Skeletal muscle satellite cell (primary cell): ENCODE measurements around the gene NXPH1.

Source experiments
- H3K27me3 ChIP-seq: 2 replicates; pipeline ENCODE4 v1.7.0; 2013; ENCODE audit warnings: low read length; ENCODE audit not compliant: control insufficient read depth, insufficient read depth
- H3K36me3 ChIP-seq: 2 replicates; pipeline ENCODE4 v1.7.0; 2013; ENCODE audit warnings: mild to moderate bottlenecking, control low read depth, low read length; ENCODE audit not compliant: insufficient read depth
- H3K4me1 ChIP-seq: 2 replicates; pipeline ENCODE4 v1.7.0; 2013; ENCODE audit warnings: low read length; ENCODE audit not compliant: control insufficient read depth, insufficient read depth
- H3K4me2 ChIP-seq: 2 replicates; pipeline ENCODE4 v1.7.0; 2013; ENCODE audit warnings: mild to moderate bottlenecking, low read length
- H3K4me3 ChIP-seq: 2 replicates; pipeline ENCODE4 v1.7.0; 2013; ENCODE audit warnings: low read length
- H3K9ac ChIP-seq: 2 replicates; pipeline ENCODE4 v1.7.0; 2013; ENCODE audit warnings: mild to moderate bottlenecking, low read depth, low read length, moderate library complexity
- H3K9me3 ChIP-seq: replicated peaks from 2 replicates; pipeline ENCODE4 v1.7.0; 2013; ENCODE audit warnings: mild to moderate bottlenecking, control low read depth, low read length

Gene NXPH1

GRCh38 chr7:8742837-8743236 lies 309.4 kb downstream of the NXPH1 start:
- Histone ChIP-seq H3K9ac (no peak overlapping the region), H3K4me2 (no peak overlapping the region), H3K4me3 (no peak overlapping the region), H3K4me1 (no peaks in the 10 kb centered on the region), H3K27me3 (no peaks in the 10 kb centered on the region), H3K36me3 (no peaks in the 10 kb centered on the region), H3K9me3 (no peaks in the 10 kb centered on the region)

- no peaks in the 10 kb centered on the region for H3K4me1 ChIP-seq
- no peak overlapping the region for H3K4me3 ChIP-seq
- no peaks in the 10 kb centered on the region for H3K36me3 ChIP-seq
- no peaks in the 10 kb centered on the region for H3K9me3 ChIP-seq
- no peak overlapping the region for H3K4me2 ChIP-seq
- H3K27me3 ChIP-seq: no peaks in the 10 kb centered on the region
- H3K9ac ChIP-seq: no peak overlapping the region
These were observed 313.9 kb downstream of the NXPH1 start for GRCh38 chr7:8747338-8747737.

GRCh38 chr7:8751557-8752231 lies 318.3 kb downstream of the NXPH1 start:
- Histone ChIP-seq H3K27me3 (no peaks in the 10 kb centered on the region), H3K9me3 (no peaks in the 10 kb centered on the region), H3K4me1 (no peaks in the 10 kb centered on the region), H3K4me3 (no peak overlapping the region), H3K9ac (no peak overlapping the region), H3K4me2 (no peak overlapping the region), H3K36me3 (no peaks in the 10 kb centered on the region)

- Histone ChIP-seq H3K9me3 (no peaks in the 10 kb centered on the region), H3K36me3 (no peaks in the 10 kb centered on the region), H3K27me3 (no peaks in the 10 kb centered on the region), H3K4me1 (no peaks in the 10 kb centered on the region), H3K9ac (no peak overlapping the region), H3K4me3 (no peak overlapping the region), H3K4me2 (no peak overlapping the region)
These were observed 319.9 kb downstream of the NXPH1 start for GRCh38 chr7:8753355-8753754.

- no peaks in the 10 kb centered on the region for H3K4me1 ChIP-seq
- H3K4me2 ChIP-seq: no peak overlapping the region
These were observed 328.3 kb downstream of the NXPH1 start for GRCh38 chr7:8761731-8762130.

GRCh38 chr7:8762803-8763202 lies 329.4 kb downstream of the NXPH1 start:
- Histone ChIP-seq H3K36me3 (no peaks in the 10 kb centered on the region), H3K4me3 (no peak overlapping the region), H3K4me2 (no peak overlapping the region), H3K9ac (no peak overlapping the region), H3K27me3 (no peaks in the 10 kb centered on the region), H3K9me3 (no peaks in the 10 kb centered on the region), H3K4me1 (no peaks in the 10 kb centered on the region)

More at GRCh38 chr7:8761731-8762130, 328.3 kb downstream of the NXPH1 start:
- Histone ChIP-seq H3K9me3 (no peaks in the 10 kb centered on the region), H3K36me3 (no peaks in the 10 kb centered on the region), H3K27me3 (no peaks in the 10 kb centered on the region), H3K9ac (no peak overlapping the region), H3K4me3 (no peak overlapping the region)

- H3K4me3 ChIP-seq: no peak overlapping the region
- H3K4me1 ChIP-seq: no peaks in the 10 kb centered on the region
- no peaks in the 10 kb centered on the region for H3K36me3 ChIP-seq
- H3K9ac ChIP-seq: no peak overlapping the region
- H3K4me2 ChIP-seq: no peak overlapping the region
- no peaks in the 10 kb centered on the region for H3K27me3 ChIP-seq
- H3K9me3 ChIP-seq: peaks cover 3% of the 10 kb centered on the region
These were observed 332.0 kb downstream of the NXPH1 start for GRCh38 chr7:8765374-8765773.

- H3K4me2 ChIP-seq: no peak overlapping the region
- H3K9ac ChIP-seq: no peak overlapping the region
- peaks cover 7% of the 10 kb centered on the region for H3K9me3 ChIP-seq
- H3K27me3 ChIP-seq: no peaks in the 10 kb centered on the region
- H3K4me3 ChIP-seq: no peak overlapping the region
- H3K4me1 ChIP-seq: no peaks in the 10 kb centered on the region
- no peaks in the 10 kb centered on the region for H3K36me3 ChIP-seq
These were observed 340.1 kb downstream of the NXPH1 start for GRCh38 chr7:8773518-8773917.

GRCh38 chr7:8778459-8778858 lies 345.1 kb downstream of the NXPH1 start:
- Histone ChIP-seq H3K9ac (no peak overlapping the region), H3K36me3 (no peaks in the 10 kb centered on the region), H3K4me2 (no peak overlapping the region), H3K4me3 (no peak overlapping the region), H3K27me3 (no peaks in the 10 kb centered on the region), H3K9me3 (peaks cover 6% of the 10 kb centered on the region), H3K4me1 (no peaks in the 10 kb centered on the region)

GRCh38 chr7:8781166-8781565 lies 347.8 kb downstream of the NXPH1 start:
- Histone ChIP-seq H3K4me3 (no peak overlapping the region), H3K4me2 (no peak overlapping the region), H3K36me3 (no peaks in the 10 kb centered on the region), H3K4me1 (no peaks in the 10 kb centered on the region), H3K27me3 (no peaks in the 10 kb centered on the region), H3K9ac (no peak overlapping the region), H3K9me3 (peaks cover 10% of the 10 kb centered on the region)

- Histone ChIP-seq H3K27me3 (no peaks in the 10 kb centered on the region), H3K36me3 (no peaks in the 10 kb centered on the region), H3K4me3 (no peak overlapping the region), H3K9ac (no peak overlapping the region), H3K4me1 (no peaks in the 10 kb centered on the region), H3K9me3 (peaks cover 5% of the 10 kb centered on the region), H3K4me2 (no peak overlapping the region)
These were observed 349.8 kb downstream of the NXPH1 start for GRCh38 chr7:8783229-8783628.

- no peaks in the 10 kb centered on the region for H3K4me1 ChIP-seq
- H3K9me3 ChIP-seq: peaks cover 8% of the 10 kb centered on the region
- no peak overlapping the region for H3K4me3 ChIP-seq
- no peaks in the 10 kb centered on the region for H3K27me3 ChIP-seq
- no peaks in the 10 kb centered on the region for H3K36me3 ChIP-seq
- no peak overlapping the region for H3K9ac ChIP-seq
- no peak overlapping the region for H3K4me2 ChIP-seq
These were observed 351.7 kb downstream of the NXPH1 start for GRCh38 chr7:8785081-8785480.
